B cell (primary cell): ENCODE data around the gene MACROH2A1. TPM values are rescaled to one million over a fixed set of nuclear protein-coding genes. Genes with fewer than 3 reads are reported as not detected.
A peak's percentile ranks its signal among the peaks of the same experiment; 100 is the strongest.

ENCODE experiments used
- ATAC-seq: fragments of 200-7000 bp; cut with Tn5 transposase; one replicate; pipeline ENCODE4 v1.10.0; 2021; ENCODE audit warnings: low read depth, mild to moderate bottlenecking, moderate number of reproducible peaks, moderate library complexity
- CTCF ChIA-PET: fragments of 350-600 bp; sonication (Branson Sonifier 250); formaldehyde crosslinking; loops from one replicate; lab custom pipeline; 2021; ENCODE audit warnings: antibody characterized with exemption, inconsistent platforms; lab: Charles Lee
- POLR2A ChIA-PET: fragments of 350-600 bp; sonication (Branson Sonifier 250); formaldehyde crosslinking; loops from one replicate; lab custom pipeline; 2021; ENCODE audit warnings: antibody characterized with exemption; lab: Charles Lee
- DNase-seq: peaks from one replicate; pipeline ENCODE4 v3.0.0; 2013
- H2AFZ ChIP-seq: 2 replicates; pipeline ENCODE4 v1.6.1; 2012; ENCODE audit warnings: mild to moderate bottlenecking, low read depth, low read length; ENCODE audit not compliant: insufficient read depth, poor library complexity, severe bottlenecking
- H3K27ac ChIP-seq, 2 donors: 1 replicate in 1 of 2; 2 replicates in 1 of 2; pipeline ENCODE4 v1.5.1; 2012 to 2013; ENCODE audit warnings: low read length in 2 of 2, mild to moderate bottlenecking in 2 of 2, moderate library complexity in 1 of 2
- H3K27me3 ChIP-seq, 4 experiments: fragments of 200-600 bp in 1 of 4; sonication (generic) in 1 of 4; replicated peaks in 1 of 4; 1 replicate in 2 of 4; 2 replicates in 2 of 4; pipeline versions ENCODE4 v1.6.1 to v1.7.0; 2013 to 2016; ENCODE audit warnings: low read length in 3 of 4, mild to moderate bottlenecking in 2 of 4, mixed read lengths in 1 of 4, moderate library complexity in 1 of 4; ENCODE audit not compliant: insufficient read depth in 4 of 4, control insufficient read depth in 3 of 4; ENCODE audit errors: control extremely low read depth in 1 of 4
- H3K36me3 ChIP-seq, 2 experiments: replicated peaks in 1 of 2; 1 replicate in 1 of 2; 2 replicates in 1 of 2; pipeline versions ENCODE4 v1.6.1 to v1.7.1; 2013; ENCODE audit warnings: low read length in 1 of 2; ENCODE audit not compliant: insufficient read depth in 2 of 2, control insufficient read depth in 1 of 2; ENCODE audit errors: control extremely low read depth in 1 of 2, extremely low read depth in 1 of 2
- H3K4me1 ChIP-seq, 2 donors: fragments of 200-600 bp in 1 of 2; sonication (generic) in 1 of 2; 1 replicate in 1 of 2; 2 replicates in 1 of 2; pipeline versions ENCODE4 v1.5.1 to v1.6.1; 2013 to 2017; ENCODE audit warnings: low read length in 2 of 2; ENCODE audit not compliant: control insufficient read depth in 2 of 2, insufficient read depth in 2 of 2
- H3K4me2 ChIP-seq: replicated peaks from 2 replicates; pipeline ENCODE3; 2012; ENCODE audit warnings: mild to moderate bottlenecking, low read depth, low read length; ENCODE audit not compliant: poor library complexity, severe bottlenecking
- H3K4me3 ChIP-seq, 5 experiments: fragments of 200-600 bp in 1 of 5; sonication (generic) in 1 of 5; 1 replicate in 3 of 5; 2 replicates in 2 of 5; pipeline versions ENCODE4 v1.5.1 to v1.7.0; 2011 to 2016; ENCODE audit warnings: low read length in 4 of 5, mild to moderate bottlenecking in 4 of 5, low read depth in 2 of 5, control low read depth in 1 of 5, moderate library complexity in 1 of 5; ENCODE audit not compliant: insufficient read depth in 1 of 5; ENCODE audit errors: control extremely low read depth in 1 of 5, extremely low read depth in 1 of 5
- H3K79me2 ChIP-seq: fragments of 200-600 bp; sonication (generic); one replicate; pipeline ENCODE4 v1.6.0; 2016; ENCODE audit warnings: low read length; ENCODE audit not compliant: control insufficient read depth, insufficient read depth
- H3K9ac ChIP-seq: fragments of 200-600 bp; sonication (generic); 2 replicates; pipeline ENCODE4 v1.6.1; 2017; ENCODE audit warnings: mild to moderate bottlenecking, low read length, moderate library complexity
- H3K9me3 ChIP-seq, 3 donors: one replicate each; pipeline versions ENCODE4 v1.6.1 to v1.7.1; 2013; ENCODE audit warnings: low read length in 2 of 3; ENCODE audit not compliant: control insufficient read depth in 2 of 3, insufficient read depth in 1 of 3; ENCODE audit errors: control extremely low read depth in 1 of 3
- H4K20me1 ChIP-seq: 2 replicates; pipeline ENCODE4 v1.6.0; 2012; ENCODE audit warnings: mild to moderate bottlenecking, low read length; ENCODE audit not compliant: insufficient read depth, control insufficient read depth, poor library complexity, severe bottlenecking
- H3K27ac Mint-ChIP-seq: one replicate; pipeline ENCODE4 v1.8.0; 2021; ENCODE audit warnings: mixed read lengths
- H3K27me3 Mint-ChIP-seq: one replicate; pipeline ENCODE4 v1.8.0; 2021; ENCODE audit warnings: mixed read lengths
- H3K4me1 Mint-ChIP-seq: one replicate; pipeline ENCODE4 v1.8.0; 2021; ENCODE audit warnings: mixed read lengths
- H3K4me3 Mint-ChIP-seq: one replicate; pipeline ENCODE4 v1.8.0; 2021; ENCODE audit warnings: mixed read lengths
- H3K9me3 Mint-ChIP-seq: one replicate; pipeline ENCODE4 v1.8.0; 2022; ENCODE audit warnings: mixed read lengths; ENCODE audit not compliant: insufficient read depth
- CTCF ChIP-seq: fragments of 200-600 bp; IDR thresholded peaks from one replicate; pipeline ENCODE4 v1.8.0; 2022; ENCODE audit warnings: antibody characterized with exemption, mild to moderate bottlenecking
- EZH2 ChIP-seq: IDR thresholded peaks from 2 replicates; pipeline ENCODE4 v1.6.1; 2012; ENCODE audit warnings: borderline replicate concordance, low read depth, mild to moderate bottlenecking, moderate library complexity, low read length; ENCODE audit not compliant: insufficient read depth, poor library complexity, severe bottlenecking
- WGBS: methylation state at CpG from one replicate; pipeline ENCODE4 v1.1.5; 2013; ENCODE audit warnings: missing lambda C conversion rate; ENCODE audit not compliant: insufficient coverage; 5-methylcytosine and 5-hydroxymethylcytosine counted together
- intact Hi-C: fragments of 100-400 bp; cut with micrococcal nuclease; formaldehyde crosslinking; loops from one replicate; pipeline ENCODE4 v1.10.0; 2022
- polyA plus RNA-seq: library from polyadenylated mRNA; depleted of rRNA; stranded (reverse); fragments of >200 nt; gene quantifications from 2 replicates; pipeline ENCODE4 v1.2.3, GENCODE V29; 2012
- total RNA-seq, 2 donors: library from RNA; stranded (reverse); fragments of 120-200 nt in 1 of 2; gene quantifications; 1 replicate in 1 of 2; 2 replicates in 1 of 2; pipeline versions ENCODE4 v1.2.3 to v1.2.4, GENCODE V29; 2013 to 2022

MACROH2A1 gene
- total and polyA plus RNA-seq, 2 donors (not counting 1 experiment from before 2014, with no cell fraction given): 80.1 to 99.7 TPM

DNA sequence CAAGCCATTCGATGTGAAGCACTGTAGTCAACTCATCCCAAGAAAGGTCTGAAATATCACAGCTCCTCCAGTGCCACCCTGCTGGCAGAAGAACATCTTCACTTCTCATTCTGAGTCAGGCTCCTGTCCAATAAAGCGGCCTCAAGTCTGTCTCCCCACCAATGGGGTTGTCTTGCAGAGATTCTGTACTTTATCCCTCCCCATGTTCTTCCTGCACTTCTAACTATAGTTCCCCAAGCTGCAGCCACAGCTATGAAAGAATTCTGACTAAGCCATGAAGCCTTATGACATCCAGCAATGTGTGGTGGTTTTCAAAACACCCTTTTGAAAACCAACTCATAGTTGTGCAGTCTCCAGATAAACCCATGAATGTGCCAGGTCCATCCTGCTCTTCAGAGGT, 6.8 kb downstream of the MACROH2A1 start:
- H3K27ac ChIP-seq: no peak overlapping the region
- no peaks in the 10 kb centered on the region for H3K27me3 Mint-ChIP-seq
- 49% methylated on average over 2 of the region's 2 CpGs for WGBS
- no peak overlapping the region for H3K27ac Mint-ChIP-seq
- intact Hi-C loops: no loop called here
- H4K20me1 ChIP-seq: peaks cover 73% of the 10 kb centered on the region
- peaks cover 31 to 45% of the 10 kb centered on the region in 2 donors for H3K4me1 ChIP-seq
- no peaks in the 10 kb centered on the region for H3K9me3 ChIP-seq
- peaks cover 99% of the 10 kb centered on the region for H3K79me2 ChIP-seq
- H3K9me3 Mint-ChIP-seq: no peaks in the 10 kb centered on the region
- H3K27me3 ChIP-seq: no peaks in the 10 kb centered on the region
- H3K4me3 Mint-ChIP-seq: no peak overlapping the region
- ChIA-PET POLR2A (interaction anchor here (0.6 kb wide), 1 partner anchor 10 kb away, joined by 6 read pairs; no protein-coding TSS in a partner anchor), CTCF (no interaction called here)
- H3K9ac ChIP-seq: no peak overlapping the region
- DNase-seq (no peak), ATAC-seq (no peak)
- peaks cover 0 to 21% of the 10 kb centered on the region in 2 experiments for H3K36me3 ChIP-seq
- H3K4me1 Mint-ChIP-seq: peaks cover 74% of the 10 kb centered on the region
- no peak overlapping the region for H2AFZ ChIP-seq
- TF ChIP-seq CTCF (no peak), EZH2 (no peak)
- H3K4me3 ChIP-seq: no peak overlapping the region
- H3K4me2 ChIP-seq: peak overlapping the region; percentile 13

GRCh38 chr5:135391869-135392255, 7.2 kb downstream of the MACROH2A1 start:
- no peak for TF ChIP-seq CTCF
- no peak for TF ChIP-seq EZH2
- H3K4me1 Mint-ChIP-seq: peaks cover 74% of the 10 kb centered on the region

More at GRCh38 chr5:135391869-135392255, 7.2 kb downstream of the MACROH2A1 start:
- DNase-seq (no peak), ATAC-seq (no peak)
- ChIA-PET CTCF (no interaction called here), POLR2A (no interaction called here)
- 79% methylated on average over 2 of the region's 2 CpGs for WGBS
- Histone ChIP-seq H3K4me3 (no peak overlapping the region), H2AFZ (no peak overlapping the region), H3K9me3 (no peaks in the 10 kb centered on the region), H3K4me2 (peak overlapping the region; percentile 13), H3K79me2 (peaks cover 98% of the 10 kb centered on the region), H3K9ac (no peak overlapping the region), H3K27ac (no peak overlapping the region), H3K27me3 (no peaks in the 10 kb centered on the region), H3K36me3 (peaks cover 0 to 24% of the 10 kb centered on the region in 2 experiments), H3K4me1 (peaks cover 34 to 48% of the 10 kb centered on the region in 2 donors), H4K20me1 (peaks cover 73% of the 10 kb centered on the region)
- Mint-ChIP-seq H3K4me3 (no peak overlapping the region), H3K9me3 (no peaks in the 10 kb centered on the region), H3K27ac (no peak overlapping the region), H3K27me3 (no peaks in the 10 kb centered on the region)
- intact Hi-C loops: no loop called here
